ENCODE measurements around the gene SPG11. TPM values are rescaled to one million over a fixed set of nuclear protein-coding genes. Genes with fewer than 3 reads are reported as not detected.

SPG11 gene
- total and polyA plus RNA-seq, 2 of the 13 experiments (the other 11 are each of a cell fraction or from before 2014, with no cell fraction given) = 31.5 to 40.7 TPM

DNA sequence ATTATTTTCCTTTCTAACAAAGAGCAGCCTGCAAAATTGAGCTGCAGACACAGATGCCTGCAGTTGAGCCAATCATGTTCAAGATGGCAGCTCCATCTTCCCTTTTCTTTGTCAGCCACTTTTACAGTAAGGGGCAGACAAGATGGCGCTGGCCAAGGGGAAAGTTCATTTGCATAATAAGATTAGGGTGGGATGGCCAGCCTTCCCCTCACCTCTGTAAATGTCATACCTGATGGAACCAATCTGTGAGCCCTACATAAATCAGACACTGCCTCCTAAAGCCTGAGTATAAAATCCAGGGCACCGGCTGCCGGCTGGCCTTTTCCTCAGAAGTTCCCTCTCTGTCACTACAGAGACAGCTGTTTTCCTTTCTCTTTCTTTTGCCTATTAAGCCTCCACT is 31.8 kb upstream of the SPG11 start:
- no peak overlapping the region for H3K27ac ChIP-seq (ENCODE audit: extremely low read length, insufficient read depth, low read length)
- no peak overlapping the region for H3K4me3 ChIP-seq (replicated peaks in 1 of 3; ENCODE audit: insufficient read depth in 1 of 3, low read depth in 2 of 3, low read length in 3 of 3)
- peaks cover 9% of the 10 kb centered on the region; the same call in 1 of the 2 replicates for H3K4me1 ChIP-seq (ENCODE audit: insufficient read depth, low read length)
- ATAC-seq (no peak), DNase-seq (ENCODE audit: low spot score) (no peak), FAIRE-seq (no peak)
- in situ Hi-C loops (cut with HindIII; ENCODE audit: extremely low pct_ligation_motif_present, low pct_unique_long_range_greater_than_20kb) = no loop called here
- no TSS peak for BruUV-seq (replicated peaks)
- H3K36me3 ChIP-seq (replicated peaks in 1 of 2; ENCODE audit: control insufficient read depth in 1 of 2, insufficient read depth in 2 of 2, low read length in 2 of 2) = no peaks in the 10 kb centered on the region
- no peaks in the 10 kb centered on the region for H4K20me1 ChIP-seq (ENCODE audit: insufficient read depth, low read length)
- H3K9me3 ChIP-seq (ENCODE audit: low read length) = no peaks in the 10 kb centered on the region
- H3K79me2 ChIP-seq (ENCODE audit: insufficient read depth, low read length) = no peaks in the 10 kb centered on the region
- H3K9ac ChIP-seq (ENCODE audit: insufficient read depth, low read depth, low read length) = no peak overlapping the region
- 25% methylated on average over 3 of the region's 3 CpGs for WGBS (ENCODE audit: low lambda C conversion rate)
- H3K4me2 ChIP-seq (ENCODE audit: low read depth, low read length) = no peak overlapping the region
- H3K27me3 ChIP-seq (ENCODE audit: control insufficient read depth in 1 of 2, insufficient read depth in 2 of 2, low read length in 2 of 2) = no peaks in the 10 kb centered on the region; a peak in 1 of 5 replicates
- no peak overlapping the region for H2AFZ ChIP-seq (ENCODE audit: low read length)
- intact Hi-C loops (cut with micrococcal nuclease; ENCODE audit: unreplicated experiment) = no loop called here
- CTCF ChIA-PET (ENCODE audit: low intra/inter-chr PET ratio, low total read pairs) = no interaction called here
- POLR2A ChIA-PET = interaction anchor here (0.9 kb wide), 1 partner anchor 12 kb away, joined by 3 read pairs; no protein-coding TSS in a partner anchor
- no peak for TF ChIP-seq YY1 (IDR thresholded peaks at IDR 0.05; ENCODE audit: insufficient read depth, insufficient replicate concordance, low read depth, low read length)
- no peak for TF ChIP-seq ZNF746 (CRISPR knock-in tag; IDR thresholded peaks at IDR 0.05)
- no peak for TF ChIP-seq CEBPB (IDR thresholded peaks at IDR 0.05; ENCODE audit: borderline replicate concordance, low read depth, low read length)
- no peak for TF ChIP-seq SP2 (CRISPR knock-in tag; IDR thresholded peaks at IDR 0.05)
- TF ChIP-seq POLR2AphosphoS2 (IDR thresholded peaks at IDR 0.05; ENCODE audit: low read depth, low read length) = no peak
- TF ChIP-seq ZNF253 (CRISPR knock-in tag; IDR thresholded peaks at IDR 0.05; ENCODE audit: borderline replicate concordance) = no peak
- TF ChIP-seq ZNF44 (CRISPR knock-in tag; IDR thresholded peaks at IDR 0.05) = no peak
- no peak for TF ChIP-seq FOXJ3 (CRISPR knock-in tag; IDR thresholded peaks at IDR 0.05; ENCODE audit: borderline replicate concordance)
- TF ChIP-seq, protein P1, sequence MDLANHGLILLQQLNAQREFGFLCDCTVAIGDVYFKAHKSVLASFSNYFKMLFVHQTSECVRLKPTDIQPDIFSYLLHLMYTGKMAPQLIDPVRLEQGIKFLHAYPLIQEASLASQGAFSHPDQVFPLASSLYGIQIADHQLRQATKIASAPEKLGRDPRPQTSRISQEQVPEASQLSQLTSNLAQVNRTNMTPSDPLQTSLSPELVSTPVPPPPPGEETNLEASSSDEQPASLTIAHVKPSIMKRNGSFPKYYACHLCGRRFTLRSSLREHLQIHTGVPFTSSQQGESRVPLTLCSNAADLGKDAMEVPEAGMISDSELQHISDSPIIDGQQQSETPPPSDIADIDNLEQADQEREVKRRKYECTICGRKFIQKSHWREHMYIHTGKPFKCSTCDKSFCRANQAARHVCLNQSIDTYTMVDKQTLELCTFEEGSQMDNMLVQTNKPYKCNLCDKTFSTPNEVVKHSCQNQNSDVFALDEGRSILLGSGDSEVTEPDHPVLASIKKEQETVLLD (CRISPR knock-in tag; IDR thresholded peaks at IDR 0.05; ENCODE audit: low read depth) = no peak
- TF ChIP-seq ZBTB1 (CRISPR knock-in tag; IDR thresholded peaks at IDR 0.05; ENCODE audit: borderline replicate concordance) = no peak
- TF ChIP-seq, protein P2, sequence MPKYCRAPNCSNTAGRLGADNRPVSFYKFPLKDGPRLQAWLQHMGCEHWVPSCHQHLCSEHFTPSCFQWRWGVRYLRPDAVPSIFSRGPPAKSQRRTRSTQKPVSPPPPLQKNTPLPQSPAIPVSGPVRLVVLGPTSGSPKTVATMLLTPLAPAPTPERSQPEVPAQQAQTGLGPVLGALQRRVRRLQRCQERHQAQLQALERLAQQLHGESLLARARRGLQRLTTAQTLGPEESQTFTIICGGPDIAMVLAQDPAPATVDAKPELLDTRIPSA (CRISPR knock-in tag; IDR thresholded peaks at IDR 0.05; ENCODE audit: borderline replicate concordance) = no peak
- TF ChIP-seq THYN1 (CRISPR knock-in tag; IDR thresholded peaks at IDR 0.05; ENCODE audit: borderline replicate concordance, low read depth) = no peak
- TF ChIP-seq, protein P3, sequence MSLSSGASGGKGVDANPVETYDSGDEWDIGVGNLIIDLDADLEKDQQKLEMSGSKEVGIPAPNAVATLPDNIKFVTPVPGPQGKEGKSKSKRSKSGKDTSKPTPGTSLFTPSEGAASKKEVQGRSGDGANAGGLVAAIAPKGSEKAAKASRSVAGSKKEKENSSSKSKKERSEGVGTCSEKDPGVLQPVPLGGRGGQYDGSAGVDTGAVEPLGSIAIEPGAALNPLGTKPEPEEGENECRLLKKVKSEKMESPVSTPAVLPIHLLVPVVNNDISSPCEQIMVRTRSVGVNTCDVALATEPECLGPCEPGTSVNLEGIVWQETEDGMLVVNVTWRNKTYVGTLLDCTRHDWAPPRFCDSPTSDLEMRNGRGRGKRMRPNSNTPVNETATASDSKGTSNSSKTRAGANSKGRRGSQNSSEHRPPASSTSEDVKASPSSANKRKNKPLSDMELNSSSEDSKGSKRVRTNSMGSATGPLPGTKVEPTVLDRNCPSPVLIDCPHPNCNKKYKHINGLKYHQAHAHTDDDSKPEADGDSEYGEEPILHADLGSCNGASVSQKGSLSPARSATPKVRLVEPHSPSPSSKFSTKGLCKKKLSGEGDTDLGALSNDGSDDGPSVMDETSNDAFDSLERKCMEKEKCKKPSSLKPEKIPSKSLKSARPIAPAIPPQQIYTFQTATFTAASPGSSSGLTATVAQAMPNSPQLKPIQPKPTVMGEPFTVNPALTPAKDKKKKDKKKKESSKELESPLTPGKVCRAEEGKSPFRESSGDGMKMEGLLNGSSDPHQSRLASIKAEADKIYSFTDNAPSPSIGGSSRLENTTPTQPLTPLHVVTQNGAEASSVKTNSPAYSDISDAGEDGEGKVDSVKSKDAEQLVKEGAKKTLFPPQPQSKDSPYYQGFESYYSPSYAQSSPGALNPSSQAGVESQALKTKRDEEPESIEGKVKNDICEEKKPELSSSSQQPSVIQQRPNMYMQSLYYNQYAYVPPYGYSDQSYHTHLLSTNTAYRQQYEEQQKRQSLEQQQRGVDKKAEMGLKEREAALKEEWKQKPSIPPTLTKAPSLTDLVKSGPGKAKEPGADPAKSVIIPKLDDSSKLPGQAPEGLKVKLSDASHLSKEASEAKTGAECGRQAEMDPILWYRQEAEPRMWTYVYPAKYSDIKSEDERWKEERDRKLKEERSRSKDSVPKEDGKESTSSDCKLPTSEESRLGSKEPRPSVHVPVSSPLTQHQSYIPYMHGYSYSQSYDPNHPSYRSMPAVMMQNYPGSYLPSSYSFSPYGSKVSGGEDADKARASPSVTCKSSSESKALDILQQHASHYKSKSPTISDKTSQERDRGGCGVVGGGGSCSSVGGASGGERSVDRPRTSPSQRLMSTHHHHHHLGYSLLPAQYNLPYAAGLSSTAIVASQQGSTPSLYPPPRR (CRISPR knock-in tag; IDR thresholded peaks at IDR 0.05; ENCODE audit: borderline replicate concordance) = no peak
- TF ChIP-seq KDM1A (CRISPR knock-in tag; IDR thresholded peaks at IDR 0.05) = no peak
- TF ChIP-seq, protein P4, sequence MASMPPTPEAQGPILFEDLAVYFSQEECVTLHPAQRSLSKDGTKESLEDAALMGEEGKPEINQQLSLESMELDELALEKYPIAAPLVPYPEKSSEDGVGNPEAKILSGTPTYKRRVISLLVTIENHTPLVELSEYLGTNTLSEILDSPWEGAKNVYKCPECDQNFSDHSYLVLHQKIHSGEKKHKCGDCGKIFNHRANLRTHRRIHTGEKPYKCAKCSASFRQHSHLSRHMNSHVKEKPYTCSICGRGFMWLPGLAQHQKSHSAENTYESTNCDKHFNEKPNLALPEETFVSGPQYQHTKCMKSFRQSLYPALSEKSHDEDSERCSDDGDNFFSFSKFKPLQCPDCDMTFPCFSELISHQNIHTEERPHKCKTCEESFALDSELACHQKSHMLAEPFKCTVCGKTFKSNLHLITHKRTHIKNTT (CRISPR knock-in tag; IDR thresholded peaks at IDR 0.05) = no peak
- TF ChIP-seq, protein P5, sequence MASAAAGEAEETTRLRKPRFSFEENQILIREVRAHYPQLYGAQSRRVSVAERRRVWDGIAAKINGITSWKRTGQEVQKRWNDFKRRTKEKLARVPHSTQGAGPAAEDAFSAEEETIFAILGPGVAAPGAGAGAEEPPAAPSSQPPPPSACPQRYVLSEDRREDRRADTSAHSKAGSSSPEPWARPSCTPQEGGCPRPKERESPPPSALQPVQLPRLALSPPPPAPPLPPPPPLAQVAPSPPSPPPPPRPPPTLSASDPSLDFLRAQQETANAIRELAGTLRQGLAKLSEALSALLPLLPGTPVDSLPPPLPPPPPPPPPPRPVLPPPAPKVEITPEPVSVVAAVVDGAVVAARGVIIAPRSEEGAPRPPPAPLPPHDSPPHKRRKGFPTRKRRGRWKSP (CRISPR knock-in tag; IDR thresholded peaks at IDR 0.05) = no peak
